VCaP (cell line): Measurements from ENCODE around the gene ZSCAN29.

ENCODE experiments used
- H3K27ac ChIP-seq: fragments of 450-650 bp; 2 replicates; pipeline ENCODE4 v1.5.1; 2017
- TF ChIP-seq, protein P1 (sequence below): fragments of 450-650 bp; conservative IDR thresholded peaks from 2 replicates; pipeline ENCODE4 v1.5.1; 2017; ENCODE audit warnings: mild to moderate bottlenecking, moderate library complexity

Gene ZSCAN29

DNA sequence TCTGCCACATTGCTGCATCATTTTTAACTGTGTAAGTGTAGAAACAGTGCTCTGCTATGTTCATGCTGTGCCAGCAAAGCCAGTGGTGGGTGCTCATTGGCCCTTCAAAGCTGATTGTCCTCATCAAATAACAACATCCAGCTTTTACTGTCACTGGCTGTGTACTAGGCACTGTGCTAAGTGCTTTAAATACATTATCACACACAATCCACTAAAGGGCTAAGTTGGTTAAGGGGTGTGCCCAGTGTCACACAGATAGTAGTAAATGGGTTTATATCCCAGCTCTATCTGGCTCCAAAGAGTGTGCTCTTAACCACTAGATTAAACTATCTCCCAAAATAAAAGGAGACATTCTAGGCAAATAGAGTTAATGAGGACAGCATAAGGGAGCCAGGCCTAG lies 7.8 kb upstream of the ZSCAN29 start:
- no peak overlapping the region for H3K27ac ChIP-seq

DNA sequence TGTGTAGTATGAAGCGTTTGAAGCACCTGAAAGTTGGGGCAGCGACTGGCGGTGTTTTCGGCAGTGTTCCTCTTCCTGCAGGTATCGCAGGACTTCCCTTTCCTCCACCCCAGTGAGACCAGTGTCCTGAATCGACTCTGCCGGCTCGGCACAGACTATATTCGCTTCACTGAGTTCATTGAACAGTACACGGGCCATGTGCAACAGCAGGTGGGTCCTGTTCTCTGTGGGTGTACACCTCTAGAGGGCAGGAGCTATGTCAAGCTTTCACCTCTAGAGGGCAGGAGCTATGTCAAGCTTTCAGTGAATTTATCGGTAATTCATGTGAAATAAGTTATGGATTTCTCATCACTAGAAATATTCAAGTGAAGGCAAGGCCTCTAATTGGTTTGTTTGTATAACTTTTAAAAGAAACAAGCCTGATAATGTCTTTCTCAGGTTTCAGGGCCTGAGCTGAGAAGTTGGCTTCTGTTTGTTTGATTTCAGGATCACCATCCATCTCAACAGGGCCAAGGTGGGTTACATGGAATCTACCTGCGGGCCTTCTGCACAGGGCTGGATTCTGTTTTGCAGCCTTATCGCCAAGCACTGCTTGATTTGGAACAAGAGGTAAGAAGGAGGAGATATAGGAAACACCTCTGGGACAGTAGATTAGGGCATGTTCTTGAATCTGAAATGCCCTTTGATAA lies 5.3 kb upstream of the ZSCAN29 start:
- no peak overlapping the region for H3K27ac ChIP-seq
- TF ChIP-seq, protein P1, sequence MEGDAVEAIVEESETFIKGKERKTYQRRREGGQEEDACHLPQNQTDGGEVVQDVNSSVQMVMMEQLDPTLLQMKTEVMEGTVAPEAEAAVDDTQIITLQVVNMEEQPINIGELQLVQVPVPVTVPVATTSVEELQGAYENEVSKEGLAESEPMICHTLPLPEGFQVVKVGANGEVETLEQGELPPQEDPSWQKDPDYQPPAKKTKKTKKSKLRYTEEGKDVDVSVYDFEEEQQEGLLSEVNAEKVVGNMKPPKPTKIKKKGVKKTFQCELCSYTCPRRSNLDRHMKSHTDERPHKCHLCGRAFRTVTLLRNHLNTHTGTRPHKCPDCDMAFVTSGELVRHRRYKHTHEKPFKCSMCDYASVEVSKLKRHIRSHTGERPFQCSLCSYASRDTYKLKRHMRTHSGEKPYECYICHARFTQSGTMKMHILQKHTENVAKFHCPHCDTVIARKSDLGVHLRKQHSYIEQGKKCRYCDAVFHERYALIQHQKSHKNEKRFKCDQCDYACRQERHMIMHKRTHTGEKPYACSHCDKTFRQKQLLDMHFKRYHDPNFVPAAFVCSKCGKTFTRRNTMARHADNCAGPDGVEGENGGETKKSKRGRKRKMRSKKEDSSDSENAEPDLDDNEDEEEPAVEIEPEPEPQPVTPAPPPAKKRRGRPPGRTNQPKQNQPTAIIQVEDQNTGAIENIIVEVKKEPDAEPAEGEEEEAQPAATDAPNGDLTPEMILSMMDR = peak; percentile 84

More for the DNA sequence above, 7.8 kb upstream of the ZSCAN29 start:
- TF ChIP-seq, protein P1 = no peak

DNA sequence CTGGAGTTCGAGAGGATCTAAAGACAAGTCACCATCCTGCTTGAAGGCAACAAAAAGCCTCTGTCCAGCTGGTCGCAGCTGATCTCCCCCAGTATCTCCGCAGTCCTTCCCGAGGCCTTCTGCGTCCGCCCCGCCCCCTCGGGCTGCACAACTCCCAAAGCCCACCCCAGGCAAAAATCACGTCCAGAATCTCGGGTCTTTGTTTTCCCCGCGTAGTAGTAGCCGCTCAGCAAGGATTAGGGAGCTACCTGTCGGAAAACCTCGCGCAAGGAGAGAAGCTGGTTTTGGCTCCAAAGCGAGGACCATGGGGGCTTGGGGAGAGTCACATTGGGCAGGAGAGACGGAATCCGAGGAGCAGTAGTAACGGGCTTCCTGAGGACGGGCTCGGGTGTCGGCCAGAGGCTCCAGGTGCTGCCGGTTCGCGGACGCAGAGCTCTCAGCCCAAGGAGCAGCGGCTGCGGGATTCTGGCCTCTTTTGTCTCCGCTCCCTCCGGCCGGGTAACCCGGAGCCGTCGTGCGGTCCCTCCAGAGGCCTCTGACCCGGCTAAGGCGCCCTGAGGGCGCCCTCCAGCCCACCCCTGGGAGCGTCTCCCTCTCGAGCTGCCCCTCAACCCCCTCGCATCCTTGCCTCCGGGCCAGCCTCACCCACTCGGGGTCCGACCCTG lies 401 bp downstream of the ZSCAN29 start:
- TF ChIP-seq, protein P1 = no peak
- peak overlapping the region; percentile 77 for H3K27ac ChIP-seq

DNA sequence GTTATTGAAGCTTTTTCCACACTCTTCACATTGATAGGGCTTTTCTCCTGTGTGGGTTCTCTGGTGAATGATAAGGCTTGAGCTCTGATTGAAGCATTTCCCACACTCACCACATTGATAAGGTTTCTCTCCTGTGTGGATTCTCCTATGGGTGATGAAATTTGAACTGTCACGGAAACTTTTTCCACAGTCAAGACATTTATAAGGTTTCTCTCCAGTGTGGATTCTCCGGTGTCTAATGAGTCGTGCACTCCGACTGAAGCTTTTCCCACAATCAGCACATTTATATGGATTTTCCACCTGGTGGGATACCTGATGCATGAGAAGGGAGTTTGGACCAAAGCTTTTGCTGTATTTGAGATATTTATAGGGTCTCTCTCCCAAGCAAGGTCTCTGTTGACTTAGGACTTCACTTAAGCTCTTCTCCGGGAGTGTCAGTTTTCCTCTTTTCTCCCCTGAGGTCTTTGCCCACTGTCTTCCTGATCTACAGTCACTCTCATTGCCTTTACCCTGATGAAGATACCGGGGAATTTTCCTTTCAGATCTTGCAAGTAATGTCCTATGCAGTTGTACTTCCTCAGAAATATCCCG lies 9.4 kb downstream of the ZSCAN29 start:
- TF ChIP-seq, protein P1 = no peak
- no peak overlapping the region for H3K27ac ChIP-seq

DNA sequence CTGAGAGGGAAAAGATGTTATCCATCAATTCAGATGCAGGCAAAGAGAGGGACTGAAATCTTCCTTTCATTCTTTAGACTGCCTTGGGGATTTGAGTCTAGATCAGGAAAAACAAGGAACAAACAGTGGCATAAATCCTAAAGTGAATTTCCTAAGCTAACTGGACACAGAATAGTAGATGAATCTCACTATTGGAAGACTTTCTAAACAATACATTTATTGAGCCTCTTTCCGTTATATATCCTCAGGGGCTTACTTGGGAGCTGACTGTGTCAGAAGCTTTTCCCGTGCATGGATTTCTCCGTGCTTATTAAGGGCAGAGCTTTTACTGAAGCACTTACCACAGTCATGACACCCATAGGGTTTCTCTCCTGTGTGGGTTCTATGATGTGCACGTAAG lies 10.0 kb downstream of the ZSCAN29 start:
- H3K27ac ChIP-seq = no peak overlapping the region
- TF ChIP-seq, protein P1 = no peak

DNA sequence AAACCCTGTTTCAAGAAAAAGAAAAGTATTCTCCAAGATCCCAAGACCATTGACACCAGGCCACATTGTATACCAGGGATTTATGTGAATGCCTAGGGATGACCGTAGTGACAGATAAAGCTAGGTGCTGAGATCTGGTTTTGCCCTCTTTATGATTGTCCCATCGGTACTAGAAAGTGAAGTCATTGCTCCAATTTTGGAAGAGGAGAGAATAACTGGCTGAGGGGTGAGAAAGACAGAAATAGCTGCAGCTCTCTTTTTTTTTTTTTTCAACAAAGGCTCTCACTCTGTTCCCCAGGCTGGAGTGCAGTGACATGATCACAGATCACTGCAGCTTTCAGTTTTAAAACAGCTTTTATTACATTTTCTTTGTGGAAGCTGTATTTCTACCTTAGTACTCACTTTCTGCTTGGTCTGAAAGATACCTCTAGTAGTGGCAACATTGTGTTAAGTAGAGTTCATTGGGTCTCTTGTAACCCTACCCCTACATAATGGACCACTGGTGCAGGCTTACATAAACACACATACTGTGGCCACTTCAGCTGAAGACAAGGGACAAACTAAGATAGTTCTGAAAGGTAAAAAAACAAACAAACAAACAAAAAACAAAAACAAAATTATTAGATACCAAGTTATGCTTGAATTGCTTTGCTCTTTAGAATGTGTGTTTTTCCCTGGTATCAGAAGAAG lies 18.0 kb downstream of the ZSCAN29 start:
- H3K27ac ChIP-seq = no peak overlapping the region

More for the DNA sequence above, 18.0 kb downstream of the ZSCAN29 start:
- TF ChIP-seq, protein P1 = no peak
